DND-41 (cell line): Measurements from ENCODE around the gene ANAPC5.
"Not testable (repeated sequence)": the region's sequence is repeated elsewhere in the genome, so short reads cannot be mapped to it uniquely, and the experiment has no call there.

Experiments used
- ATAC-seq: fragments of 200-7000 bp; cut with Tn5 transposase; 3 replicates; pipeline ENCODE4 v1.9.1; 2021; ENCODE audit warnings: low read depth; ENCODE audit not compliant: insufficient read depth
- DNase-seq: peaks from one replicate; pipeline ENCODE4 v3.0.0-alpha.2; 2020
- H2AFZ ChIP-seq: 2 replicates; pipeline ENCODE4 v1.6.0; 2012; ENCODE audit warnings: low read depth, low read length
- H3K27ac ChIP-seq: 2 replicates; pipeline ENCODE4 v1.5.1; 2012; ENCODE audit warnings: low read length, inconsistent platforms
- H3K27me3 ChIP-seq: fragments of 200-600 bp; sonication (generic); 2 replicates; pipeline ENCODE4 v1.6.0; 2012; ENCODE audit warnings: low read length, mild to moderate bottlenecking, inconsistent platforms; ENCODE audit not compliant: insufficient read depth, poor library complexity
- H3K36me3 ChIP-seq: 2 replicates; pipeline ENCODE4 v1.5.1; 2012; ENCODE audit warnings: low read length, inconsistent platforms; ENCODE audit not compliant: insufficient read depth
- H3K4me1 ChIP-seq: 2 replicates; pipeline ENCODE4 v1.5.1; 2012; ENCODE audit warnings: mild to moderate bottlenecking, low read length; ENCODE audit not compliant: insufficient read depth
- H3K4me2 ChIP-seq: 2 replicates; pipeline ENCODE4 v1.6.0; 2012; ENCODE audit warnings: mild to moderate bottlenecking, moderate library complexity, low read length, inconsistent platforms; ENCODE audit not compliant: insufficient read depth
- H3K4me3 ChIP-seq, 2 experiments: fragments of 200-600 bp in 1 of 2; shearing (Covaris generic) in 1 of 2; 2 replicates each; pipeline ENCODE4 v1.5.1; 2012 to 2016; ENCODE audit warnings: inconsistent platforms in 2 of 2, low read length in 2 of 2, mild to moderate bottlenecking in 2 of 2, low read depth in 1 of 2, moderate library complexity in 1 of 2
- H3K79me2 ChIP-seq: 2 replicates; pipeline ENCODE4 v1.6.0; 2012; ENCODE audit warnings: low read length, inconsistent platforms; ENCODE audit not compliant: insufficient read depth
- H3K9ac ChIP-seq: 2 replicates; pipeline ENCODE4 v1.6.0; 2012; ENCODE audit warnings: low read depth, mild to moderate bottlenecking, inconsistent platforms, low read length, moderate library complexity
- H3K9me3 ChIP-seq: 2 replicates; pipeline ENCODE4 v1.5.1; 2012; ENCODE audit warnings: low read length, moderate library complexity, mild to moderate bottlenecking, inconsistent platforms; ENCODE audit not compliant: insufficient read depth, severe bottlenecking
- H4K20me1 ChIP-seq: 2 replicates; pipeline ENCODE4 v1.6.0; 2012; ENCODE audit warnings: low read length; ENCODE audit not compliant: insufficient read depth
- EZH2 ChIP-seq: IDR thresholded peaks from 3 replicates; pipeline ENCODE4 v1.6.1; 2012; ENCODE audit warnings: borderline replicate concordance, low read depth, mild to moderate bottlenecking, moderate library complexity, low read length, inconsistent platforms; ENCODE audit not compliant: severe bottlenecking
- TF ChIP-seq, protein P1 (sequence below): IDR thresholded peaks from 2 replicates; pipeline ENCODE4 v1.5.1; 2012; ENCODE audit warnings: borderline replicate concordance, low read length, moderate library complexity, mild to moderate bottlenecking; ENCODE audit not compliant: poor library complexity, severe bottlenecking; ENCODE audit errors: extremely low read depth

Gene ANAPC5

DNA sequence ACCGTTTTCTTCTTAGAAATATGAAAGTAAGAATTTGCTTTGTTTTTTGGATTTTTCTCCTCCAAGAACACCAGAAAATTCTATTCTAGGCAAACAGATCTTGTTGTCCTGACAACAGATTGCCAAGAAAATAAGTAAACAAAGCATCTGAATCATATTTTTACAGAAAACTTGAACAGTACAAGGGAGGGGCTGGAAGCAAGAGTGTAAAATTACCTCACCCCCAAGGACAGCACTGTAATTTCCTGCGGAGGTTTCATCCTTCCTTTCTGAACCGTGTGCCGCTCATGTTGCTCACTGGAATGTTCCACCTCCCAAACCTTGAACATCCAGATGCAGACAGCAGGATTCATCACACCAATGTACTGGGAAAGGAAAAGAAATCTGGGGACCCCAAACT is 50.3 kb downstream of the ANAPC5 start:
- no peak overlapping the region for H3K9ac ChIP-seq
- H3K4me2 ChIP-seq = no peak overlapping the region
- peaks cover 9% of the 10 kb centered on the region for H3K4me1 ChIP-seq
- H3K9me3 ChIP-seq = no peaks in the 10 kb centered on the region
- ATAC-seq (no peak), DNase-seq (no peak)
- no peaks in the 10 kb centered on the region for H3K79me2 ChIP-seq
- H3K4me3 ChIP-seq = no peak overlapping the region
- no peaks in the 10 kb centered on the region for H3K27me3 ChIP-seq
- TF ChIP-seq, protein P1, sequence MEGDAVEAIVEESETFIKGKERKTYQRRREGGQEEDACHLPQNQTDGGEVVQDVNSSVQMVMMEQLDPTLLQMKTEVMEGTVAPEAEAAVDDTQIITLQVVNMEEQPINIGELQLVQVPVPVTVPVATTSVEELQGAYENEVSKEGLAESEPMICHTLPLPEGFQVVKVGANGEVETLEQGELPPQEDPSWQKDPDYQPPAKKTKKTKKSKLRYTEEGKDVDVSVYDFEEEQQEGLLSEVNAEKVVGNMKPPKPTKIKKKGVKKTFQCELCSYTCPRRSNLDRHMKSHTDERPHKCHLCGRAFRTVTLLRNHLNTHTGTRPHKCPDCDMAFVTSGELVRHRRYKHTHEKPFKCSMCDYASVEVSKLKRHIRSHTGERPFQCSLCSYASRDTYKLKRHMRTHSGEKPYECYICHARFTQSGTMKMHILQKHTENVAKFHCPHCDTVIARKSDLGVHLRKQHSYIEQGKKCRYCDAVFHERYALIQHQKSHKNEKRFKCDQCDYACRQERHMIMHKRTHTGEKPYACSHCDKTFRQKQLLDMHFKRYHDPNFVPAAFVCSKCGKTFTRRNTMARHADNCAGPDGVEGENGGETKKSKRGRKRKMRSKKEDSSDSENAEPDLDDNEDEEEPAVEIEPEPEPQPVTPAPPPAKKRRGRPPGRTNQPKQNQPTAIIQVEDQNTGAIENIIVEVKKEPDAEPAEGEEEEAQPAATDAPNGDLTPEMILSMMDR = no peak
- TF ChIP-seq EZH2 = no peak
- H3K27ac ChIP-seq = no peak overlapping the region
- H4K20me1 ChIP-seq = no peaks in the 10 kb centered on the region
- H2AFZ ChIP-seq = no peak overlapping the region
- no peaks in the 10 kb centered on the region for H3K36me3 ChIP-seq

DNA sequence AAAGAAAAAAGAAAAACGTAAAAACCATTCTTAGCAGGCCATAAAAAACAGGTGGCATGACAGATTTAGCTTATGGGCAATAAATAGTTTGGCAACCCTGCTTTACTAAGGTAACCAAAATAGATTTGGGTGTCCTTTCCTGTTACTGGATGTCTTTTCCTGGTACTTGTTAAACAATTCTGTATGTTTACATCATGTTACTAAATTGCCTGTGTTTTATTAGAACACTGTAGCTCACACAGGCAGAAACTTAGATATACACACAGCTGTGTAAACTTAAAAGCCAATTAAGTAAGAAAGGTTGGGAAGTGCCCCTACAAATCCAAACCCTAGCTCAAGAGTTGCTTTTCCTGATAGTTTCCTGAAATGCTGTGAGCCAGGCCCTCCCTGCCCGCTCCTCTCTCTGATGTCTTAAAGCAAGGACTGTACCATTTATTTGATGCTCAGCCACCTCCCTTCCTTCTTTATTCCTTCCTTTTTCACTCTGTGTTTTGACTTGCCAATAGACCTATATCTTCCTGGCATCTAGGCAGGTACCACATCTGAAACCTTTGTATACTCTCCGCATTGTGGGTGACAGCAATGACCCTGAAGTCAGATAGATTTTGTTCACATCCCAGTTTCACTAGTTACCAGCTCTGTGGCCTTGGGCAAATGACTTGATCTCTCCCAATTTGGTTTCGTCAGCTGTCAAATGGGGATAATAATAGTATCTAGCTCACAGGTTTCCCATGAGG is 52.0 kb downstream of the ANAPC5 start:
- Histone ChIP-seq H3K79me2 (peaks cover 12% of the 10 kb centered on the region), H3K4me3 (no peak overlapping the region), H3K27me3 (no peaks in the 10 kb centered on the region), H2AFZ (peak overlapping the region; percentile 29; the same call in 1 of the 2 replicates), H3K36me3 (no peaks in the 10 kb centered on the region; the same call in 1 of the 2 replicates), H3K4me2 (no peak overlapping the region), H4K20me1 (peaks cover 6% of the 10 kb centered on the region; the same call in 1 of the 2 replicates), H3K9me3 (no peaks in the 10 kb centered on the region), H3K4me1 (peaks cover 16% of the 10 kb centered on the region), H3K9ac (no peak overlapping the region), H3K27ac (no peak overlapping the region)
- TF ChIP-seq, protein P1 = no peak
- no peak for TF ChIP-seq EZH2
- no peak for DNase-seq
- ATAC-seq = no peak

DNA sequence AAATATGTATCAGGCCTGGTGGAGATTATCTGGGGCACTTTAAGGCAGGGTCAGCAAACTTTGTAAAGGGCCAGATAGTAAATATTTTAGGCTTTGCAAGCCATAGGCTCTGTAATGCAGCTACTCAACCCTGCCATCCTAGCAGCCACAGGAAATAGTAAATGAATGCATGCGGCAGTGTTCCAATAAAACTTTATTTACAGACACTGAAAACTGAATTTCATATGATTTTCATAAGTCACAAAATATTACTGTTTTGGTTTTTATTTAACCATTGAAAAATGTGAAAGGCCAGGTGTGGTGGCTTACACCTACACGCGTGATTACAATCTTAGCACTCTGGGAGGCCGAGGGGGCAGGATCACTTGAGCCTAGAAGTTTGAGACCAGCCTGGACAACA is 52.5 kb downstream of the ANAPC5 start:
- Histone ChIP-seq H3K9ac (no peak overlapping the region), H3K27ac (no peak overlapping the region), H3K36me3 (no peaks in the 10 kb centered on the region; the same call in 1 of the 2 replicates), H3K4me3 (no peak overlapping the region), H3K79me2 (peaks cover 17% of the 10 kb centered on the region), H3K4me2 (no peak overlapping the region), H2AFZ (no peak overlapping the region), H3K9me3 (no peaks in the 10 kb centered on the region), H4K20me1 (peaks cover 8% of the 10 kb centered on the region), H3K4me1 (peaks cover 22% of the 10 kb centered on the region), H3K27me3 (no peaks in the 10 kb centered on the region)
- TF ChIP-seq EZH2 = no peak
- TF ChIP-seq, protein P1 = no peak
- ATAC-seq (no peak), DNase-seq (no peak)

DNA sequence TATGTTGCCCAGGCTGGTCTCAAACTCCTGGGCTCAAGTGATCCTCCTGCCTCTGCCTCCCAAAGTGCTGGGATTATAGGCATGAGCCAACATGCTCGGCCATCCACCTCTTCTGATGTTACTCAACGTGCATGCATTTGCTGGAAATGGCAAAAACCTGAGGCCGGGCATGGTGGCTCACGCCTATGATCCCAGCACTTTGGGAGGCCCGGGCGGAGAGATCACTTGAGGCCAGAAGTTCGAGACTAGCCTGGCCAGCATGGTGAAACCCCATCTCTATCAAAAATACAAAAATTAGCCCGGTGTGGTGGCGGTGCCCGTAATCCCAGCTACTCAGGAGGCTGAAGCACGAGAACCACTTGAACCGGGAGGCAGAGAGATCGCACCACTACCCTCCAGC is 53.8 kb downstream of the ANAPC5 start:
- not testable (repeated sequence) for H3K36me3 ChIP-seq, H2AFZ ChIP-seq, H3K4me2 ChIP-seq, DNase-seq, H3K4me3 ChIP-seq, H3K9me3 ChIP-seq, H3K27me3 ChIP-seq, H3K27ac ChIP-seq, ATAC-seq, H3K9ac ChIP-seq
- peaks cover 28% of the 10 kb centered on the region for H3K79me2 ChIP-seq
- peaks cover 14% of the 10 kb centered on the region for H4K20me1 ChIP-seq
- peaks cover 28% of the 10 kb centered on the region for H3K4me1 ChIP-seq
